GM18867 (cell line): ENCODE data around the gene CCNF.

Experiments used
- ATAC-seq: cut with Tn5 transposase; IDR thresholded peaks from one replicate; pipeline ENCODE4 v1.9.1; 2021; ENCODE audit warnings: mild to moderate bottlenecking, moderate library complexity; ENCODE audit not compliant: unreplicated experiment

CCNF gene

DNA sequence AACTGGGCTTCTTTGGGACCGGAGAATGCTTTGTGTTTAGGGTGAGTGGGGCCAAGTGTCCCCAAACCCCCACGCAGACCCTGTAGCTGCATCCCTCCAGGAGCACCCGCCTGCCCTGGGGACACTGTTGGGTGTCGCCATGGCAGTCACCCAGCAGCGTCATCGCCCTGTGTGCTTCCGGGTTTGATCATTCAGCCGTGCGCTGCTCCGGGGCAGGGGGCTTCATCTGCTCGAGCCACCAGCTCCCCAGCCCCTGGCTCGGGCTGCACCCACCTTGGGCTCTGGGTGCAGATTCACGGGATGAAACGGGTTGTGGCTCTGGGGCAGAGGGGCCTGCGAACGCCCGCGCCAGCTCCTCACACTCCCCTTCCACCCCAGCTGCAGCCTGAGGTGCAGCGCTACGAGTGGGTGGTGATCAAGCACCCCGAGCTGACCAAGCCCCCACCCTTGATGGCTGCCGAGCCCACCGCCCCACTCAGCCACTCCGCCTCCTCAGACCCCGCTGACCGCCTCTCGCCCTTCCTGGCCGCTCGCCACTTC lies 70.7 kb downstream of the CCNF start:
- no peak for ATAC-seq

DNA sequence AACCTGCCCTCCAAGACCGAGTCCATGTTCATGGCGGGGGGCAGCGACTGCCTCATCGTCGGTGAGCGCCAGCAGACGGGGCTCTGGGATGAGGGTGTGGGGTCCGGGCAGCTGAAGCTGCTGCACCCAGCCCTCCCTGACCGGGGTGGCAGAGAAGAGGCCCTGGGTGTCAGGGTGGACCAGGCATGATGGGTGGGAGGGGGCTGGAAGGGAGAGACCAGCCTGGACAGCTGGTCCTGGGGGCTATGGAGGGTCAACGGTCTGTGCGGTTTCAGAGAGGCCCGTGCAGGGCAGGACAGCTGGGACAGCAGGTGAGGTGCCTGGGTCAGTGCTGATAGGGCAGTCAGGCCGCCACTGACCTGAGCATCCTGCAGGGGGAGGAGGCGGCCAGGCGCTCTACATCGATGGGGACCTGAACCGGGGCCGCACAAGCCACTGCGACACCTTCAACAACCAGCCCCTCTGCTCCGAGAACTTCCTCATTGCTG lies 71.2 kb downstream of the CCNF start:
- ATAC-seq: no peak

DNA sequence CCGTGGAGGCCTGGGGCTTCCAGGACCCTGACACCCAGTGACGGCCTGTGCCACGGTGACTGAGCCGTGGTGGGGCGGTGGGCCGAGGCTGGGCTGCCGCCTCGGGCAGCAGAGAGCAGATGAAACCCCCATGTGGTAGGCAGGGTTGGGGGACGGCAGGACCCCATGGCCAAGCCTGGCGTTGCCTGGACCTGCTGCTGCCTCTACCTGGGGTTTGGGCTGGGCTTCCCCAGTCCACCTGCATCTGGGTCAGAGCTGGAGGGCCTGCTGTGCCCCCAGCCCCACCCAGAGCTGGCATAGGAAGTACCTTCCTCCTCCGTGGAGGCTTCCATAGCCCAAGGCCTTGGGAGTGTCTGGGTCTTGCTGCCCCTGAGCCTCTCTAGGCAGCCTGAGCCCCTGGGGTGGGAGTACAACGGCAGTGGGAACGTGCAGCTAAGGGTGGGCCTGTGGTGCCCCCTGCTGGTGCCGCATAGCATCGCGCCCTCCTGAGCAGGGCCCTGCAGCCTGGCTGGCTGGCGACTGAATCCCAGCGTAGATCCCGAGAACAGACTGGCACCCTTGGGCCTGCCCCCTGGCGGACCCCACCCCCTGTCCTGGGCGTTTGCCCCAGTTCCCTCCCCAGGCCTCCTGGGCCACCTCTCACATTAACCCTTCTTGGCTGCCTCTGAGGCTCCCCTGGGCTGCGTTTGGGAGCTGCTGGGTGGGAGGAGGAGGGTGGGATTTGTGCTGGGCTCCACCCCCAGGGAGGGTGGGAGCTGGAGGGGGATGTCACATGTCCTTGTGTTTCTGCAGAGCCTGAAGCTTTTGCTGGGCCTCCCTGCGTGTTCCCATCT lies 71.9 kb downstream of the CCNF start:
- no peak for ATAC-seq

DNA sequence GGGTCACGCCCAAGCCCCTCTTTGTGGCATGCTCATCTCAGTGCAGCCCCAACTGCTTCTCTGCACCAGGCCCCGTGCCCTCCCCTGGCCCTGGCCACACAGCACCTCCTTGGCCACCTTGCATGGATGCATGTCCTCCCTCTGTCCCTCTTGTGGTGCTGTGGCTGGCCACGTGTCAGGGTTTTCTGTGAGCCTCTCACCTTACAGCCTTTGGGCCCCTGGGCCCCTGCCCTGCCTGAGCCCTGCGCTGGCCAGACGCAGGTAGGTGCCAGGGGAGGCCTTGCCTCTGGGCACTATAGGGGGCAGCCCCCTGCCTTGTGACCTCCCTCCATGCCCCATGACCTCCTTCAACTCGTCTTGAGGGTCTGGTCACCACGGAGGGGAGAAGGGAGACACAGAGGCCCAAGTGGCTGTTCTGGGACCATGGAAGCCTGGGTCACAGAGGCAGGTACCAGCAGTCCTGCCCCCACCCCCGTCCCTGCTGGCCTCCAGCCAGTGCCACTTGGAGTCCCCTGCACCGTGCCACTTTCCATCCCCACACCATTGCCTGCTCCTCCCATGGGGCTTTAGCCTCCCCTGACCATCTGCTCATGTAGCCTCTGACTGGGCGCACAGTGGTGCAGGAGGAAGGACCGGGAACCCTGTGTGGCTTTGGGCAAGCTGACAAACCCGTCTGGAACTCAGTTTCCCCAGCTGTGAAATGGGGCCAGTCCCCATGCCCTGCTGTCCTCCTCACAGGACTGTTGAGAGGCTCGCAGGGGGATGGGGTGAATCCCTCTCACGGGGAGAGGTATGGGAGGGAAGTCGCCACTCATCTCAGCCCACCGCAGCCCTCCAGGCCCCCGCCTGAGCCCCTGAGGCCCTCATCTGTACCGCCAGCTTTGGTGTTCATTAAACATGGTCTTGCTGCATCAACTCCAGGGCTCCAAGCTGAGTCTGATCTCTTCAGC lies 73.0 kb downstream of the CCNF start:
- no peak for ATAC-seq

DNA sequence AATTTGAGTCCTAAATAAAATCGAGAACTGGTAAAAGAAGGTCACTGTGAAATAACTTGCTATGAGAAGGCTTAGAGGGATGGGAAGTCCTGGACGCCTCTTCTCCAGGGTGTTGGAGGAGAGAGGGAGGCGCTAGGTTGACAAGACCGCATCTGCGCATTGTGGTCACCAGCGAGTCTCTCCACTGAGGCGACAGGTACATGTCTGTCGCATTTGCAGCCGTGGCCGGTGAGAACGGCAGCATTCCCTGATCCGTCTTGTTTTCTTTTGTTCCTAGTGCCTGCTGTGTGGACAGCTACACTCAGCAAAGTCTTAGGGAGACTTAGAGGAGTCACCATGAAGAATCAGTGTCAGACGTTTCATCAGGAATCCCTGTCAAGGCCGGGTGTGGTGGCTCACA lies 76.4 kb downstream of the CCNF start:
- ATAC-seq: no peak

DNA sequence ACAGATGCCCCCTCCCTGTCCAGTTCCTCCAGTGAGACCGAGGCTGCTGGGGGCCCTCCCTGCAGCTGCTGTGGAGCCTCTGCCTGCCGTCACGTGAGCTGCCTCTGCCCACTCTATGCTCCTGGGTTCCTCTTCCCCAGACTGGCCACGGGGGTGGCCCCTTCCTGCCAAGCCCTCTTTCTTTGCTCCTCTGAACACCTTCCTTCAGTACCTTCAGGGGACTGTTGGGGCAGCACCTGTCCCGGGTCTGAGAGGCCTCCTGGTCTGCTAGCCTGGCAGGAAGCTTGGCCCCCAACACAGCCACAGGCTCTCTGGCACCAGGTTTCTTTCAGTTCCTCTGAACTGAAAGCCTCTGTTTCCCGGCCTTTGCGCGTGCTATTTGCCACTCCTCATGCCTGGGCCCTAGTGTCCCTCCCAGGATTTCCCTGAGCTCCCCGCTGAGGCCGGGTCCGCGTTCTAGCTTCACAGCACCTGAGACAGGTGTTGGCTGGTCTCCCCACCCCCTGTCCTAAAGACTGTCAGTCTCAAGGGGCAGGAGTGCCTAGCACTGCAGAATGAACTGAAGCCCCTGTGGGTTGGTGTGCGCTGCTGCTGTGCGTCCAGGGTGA lies 77.9 kb downstream of the CCNF start:
- peak; percentile 43 for ATAC-seq

DNA sequence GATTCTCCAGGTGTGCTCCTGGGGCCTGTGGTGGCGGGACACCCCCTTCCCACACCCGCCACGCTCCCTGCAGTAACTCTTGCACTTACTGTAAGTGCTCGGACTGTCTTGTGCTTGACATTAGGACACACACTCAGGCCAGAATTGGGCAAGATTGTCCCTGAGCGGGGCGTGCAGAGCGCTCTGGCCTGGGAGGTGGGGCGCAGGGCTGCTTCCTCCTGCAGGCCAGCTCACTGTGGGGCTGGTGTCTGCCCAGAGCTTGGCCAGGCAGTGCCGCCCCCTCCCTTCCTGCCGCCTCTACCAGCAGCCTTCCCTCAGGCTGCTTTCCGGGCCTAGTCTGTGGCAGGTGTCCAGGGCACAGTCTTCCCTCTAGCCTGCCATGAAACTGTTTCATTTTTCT lies 78.4 kb downstream of the CCNF start:
- ATAC-seq: no peak
